H1 (cell line): Measurements from ENCODE around the gene S100A4. TPM values are rescaled to one million over a fixed set of nuclear protein-coding genes. Genes with fewer than 3 reads are reported as not detected.
"Not testable (repeated sequence)": the region's sequence is repeated elsewhere in the genome, so short reads cannot be mapped to it uniquely, and the experiment has no call there.

Source experiments
- CTCF ChIA-PET: fragments of 300-600 bp; sonication (Branson Sonifier 250); formaldehyde crosslinking; loops from one replicate; lab custom pipeline; 2021; ENCODE audit not compliant: partially characterized antibody; lab: Charles Lee
- POLR2A ChIA-PET: fragments of 300-600 bp; sonication (Branson Sonifier 250); formaldehyde crosslinking; loops from one replicate; lab custom pipeline; 2021; ENCODE audit warnings: inconsistent platforms; ENCODE audit not compliant: partially characterized antibody; lab: Charles Lee
- DNase-seq, 2 experiments: peaks; one replicate each; pipeline versions ENCODE4 v3.0.0 to v3.0.0-alpha.2; 2010 to 2022; ENCODE audit warnings: low spot score in 2 of 2, low read depth in 1 of 2, mixed read lengths in 1 of 2
- FAIRE-seq: peaks from 2 replicates; lab custom pipeline; 2011; peaks lifted over from hg19 to GRCh38; lab: Jason Lieb, UNC
- H2AFZ ChIP-seq: 2 replicates; pipeline ENCODE4 v1.8.1; 2012; ENCODE audit warnings: low read length, inconsistent platforms
- H2AK5ac ChIP-seq: 2 replicates; pipeline ENCODE4 v1.6.1; 2013; ENCODE audit warnings: low read depth, low read length
- H2BK120ac ChIP-seq: replicated peaks from 2 replicates; pipeline ENCODE3; 2013; ENCODE audit warnings: low read depth, low read length, inconsistent platforms
- H2BK12ac ChIP-seq: 2 replicates; pipeline ENCODE4 v1.6.1; 2013; ENCODE audit warnings: low read depth, low read length
- H2BK15ac ChIP-seq: 2 replicates; pipeline ENCODE4 v1.6.1; 2013; ENCODE audit warnings: low read length
- H2BK20ac ChIP-seq: 2 replicates; pipeline ENCODE4 v1.6.1; 2013; ENCODE audit warnings: low read length
- H2BK5ac ChIP-seq: 2 replicates; pipeline ENCODE4 v1.6.1; 2013; ENCODE audit warnings: low read depth, low read length
- H3K14ac ChIP-seq: 2 replicates; pipeline ENCODE4 v1.6.1; 2013; ENCODE audit warnings: inconsistent platforms; ENCODE audit not compliant: insufficient read length
- H3K18ac ChIP-seq: 2 replicates; pipeline ENCODE4 v1.6.1; 2013; ENCODE audit warnings: low read length; ENCODE audit errors: extremely low read depth
- H3K23ac ChIP-seq: 2 replicates; pipeline ENCODE4 v1.6.1; 2013; ENCODE audit warnings: inconsistent platforms; ENCODE audit not compliant: insufficient read length
- H3K23me2 ChIP-seq: 2 replicates; pipeline ENCODE4 v1.6.1; 2013; ENCODE audit warnings: low read depth, low read length
- H3K27ac ChIP-seq: 2 replicates; pipeline ENCODE4 v1.6.1; 2011; ENCODE audit warnings: low read depth, low read length, inconsistent platforms
- H3K27me3 ChIP-seq, 4 experiments: replicated peaks in 1 of 4; 1 replicate in 1 of 4; 2 replicates in 3 of 4; pipeline versions ENCODE4 v1.6.1 to v1.8.1; 2011 to 2013; ENCODE audit warnings: low read length in 3 of 4, mild to moderate bottlenecking in 3 of 4, inconsistent platforms in 2 of 4, mixed read lengths in 2 of 4, moderate library complexity in 1 of 4; ENCODE audit not compliant: control insufficient read depth in 3 of 4, insufficient read depth in 3 of 4; ENCODE audit errors: extremely low read depth in 1 of 4
- H3K36me3 ChIP-seq, 4 experiments: 2 replicates each; pipeline versions ENCODE4 v1.6.1 to v1.8.1; 2011 to 2013; ENCODE audit warnings: mild to moderate bottlenecking in 4 of 4, low read length in 3 of 4, moderate library complexity in 2 of 4, control low read depth in 1 of 4, inconsistent platforms in 1 of 4; ENCODE audit not compliant: insufficient read depth in 4 of 4, control insufficient read depth in 2 of 4
- H3K4ac ChIP-seq: replicated peaks from 2 replicates; pipeline ENCODE3; 2013; ENCODE audit warnings: low read length, low read depth, mixed read lengths, inconsistent platforms; ENCODE audit not compliant: insufficient read length
- H3K4me1 ChIP-seq, 4 experiments: replicated peaks in 1 of 4; 1 replicate in 1 of 4; 2 replicates in 3 of 4; pipeline versions ENCODE4 v1.6.1 to v1.8.1; 2011 to 2013; ENCODE audit warnings: low read length in 3 of 4, inconsistent platforms in 2 of 4, mixed read lengths in 1 of 4; ENCODE audit not compliant: insufficient read depth in 4 of 4, control insufficient read depth in 3 of 4
- H3K4me2 ChIP-seq, 2 experiments: 2 replicates each; pipeline versions ENCODE4 v1.6.1 to v1.8.1; 2011 to 2013; ENCODE audit warnings: low read depth in 2 of 2, low read length in 2 of 2, control low read depth in 1 of 2, inconsistent platforms in 1 of 2, mild to moderate bottlenecking in 1 of 2; ENCODE audit not compliant: insufficient read depth in 1 of 2
- H3K4me3 ChIP-seq, 4 experiments: fragments of 200-600, 300-600 bp in 1 of 4; sonication (generic), shearing (Covaris generic), sonication (Bioruptor Twin) in 1 of 4; 2 replicates each; pipeline versions ENCODE4 v1.5.1 to v1.8.1; 2011 to 2016; ENCODE audit warnings: low read length in 4 of 4, low read depth in 3 of 4, control low read depth in 2 of 4, inconsistent platforms in 2 of 4, mild to moderate bottlenecking in 2 of 4, mixed read lengths in 1 of 4, moderate library complexity in 1 of 4; ENCODE audit not compliant: insufficient read depth in 2 of 4; ENCODE audit errors: extremely low read depth in 1 of 4
- H3K56ac ChIP-seq: replicated peaks from 2 replicates; pipeline ENCODE3; 2013; ENCODE audit warnings: low read depth, mild to moderate bottlenecking, mixed read lengths, low read length, inconsistent platforms; ENCODE audit not compliant: insufficient read length
- H3K79me1 ChIP-seq: 2 replicates; pipeline ENCODE4 v1.6.1; 2013; ENCODE audit warnings: low read depth, low read length, control low read depth
- H3K79me2 ChIP-seq, 2 experiments: 2 replicates each; pipeline versions ENCODE4 v1.6.1 to v1.8.1; 2012 to 2013; ENCODE audit warnings: low read length in 2 of 2, mild to moderate bottlenecking in 2 of 2, inconsistent platforms in 1 of 2; ENCODE audit not compliant: insufficient read depth in 2 of 2, control insufficient read depth in 1 of 2
- H3K9ac ChIP-seq, 4 experiments: replicated peaks in 1 of 4; 1 replicate in 1 of 4; 2 replicates in 3 of 4; pipeline versions ENCODE4 v1.6.1 to v1.8.1; 2011 to 2013; ENCODE audit warnings: low read depth in 3 of 4, low read length in 3 of 4, control low read depth in 2 of 4, mild to moderate bottlenecking in 2 of 4, moderate library complexity in 2 of 4, inconsistent platforms in 1 of 4; ENCODE audit errors: extremely low read depth in 1 of 4
- H3K9me3 ChIP-seq, 2 experiments: 2 replicates each; pipeline versions ENCODE4 v1.6.1 to v1.8.1; 2012 to 2013; ENCODE audit warnings: mild to moderate bottlenecking in 2 of 2, moderate library complexity in 2 of 2, control low read depth in 1 of 2, inconsistent platforms in 1 of 2, low read depth in 1 of 2, low read length in 1 of 2, mixed read lengths in 1 of 2; ENCODE audit not compliant: insufficient read depth in 2 of 2
- H4K20me1 ChIP-seq, 2 experiments: replicated peaks in 1 of 2; 2 replicates each; pipeline versions ENCODE3 to v1.8.1; 2011 to 2013; ENCODE audit warnings: inconsistent platforms in 2 of 2, low read length in 2 of 2, mild to moderate bottlenecking in 1 of 2; ENCODE audit not compliant: insufficient read depth in 2 of 2, control insufficient read depth in 1 of 2
- H4K5ac ChIP-seq: 2 replicates; pipeline ENCODE4 v1.6.1; 2013; ENCODE audit warnings: low read length, low read depth, mixed read lengths, inconsistent platforms; ENCODE audit not compliant: insufficient read length
- H4K8ac ChIP-seq: 2 replicates; pipeline ENCODE4 v1.8.0; 2013; ENCODE audit warnings: mild to moderate bottlenecking, moderate library complexity, low read length, inconsistent platforms; ENCODE audit not compliant: insufficient read depth; ENCODE audit errors: extremely low read depth
- H4K91ac ChIP-seq: replicated peaks from 2 replicates; pipeline ENCODE3; 2013; ENCODE audit warnings: low read length, mixed read lengths, inconsistent platforms; ENCODE audit not compliant: insufficient read length
- WGBS, 2 experiments: shearing (Covaris generic) in 1 of 2; methylation state at CpG; one replicate each; pipeline versions ENCODE4 v1.1.6 to v1.1.7; 2013 to 2015; ENCODE audit warnings: low lambda C conversion rate in 2 of 2, mixed read lengths in 2 of 2, inconsistent platforms in 1 of 2, low coverage in 1 of 2, missing lambda C conversion rate in 1 of 2; ENCODE audit not compliant: insufficient replicate concordance in 2 of 2, insufficient coverage in 1 of 2, insufficient read length in 1 of 2; ENCODE audit errors: extremely low coverage in 1 of 2, missing lambda C conversion rate in 1 of 2; 5-methylcytosine and 5-hydroxymethylcytosine counted together
- polyA plus RNA-seq, 7 experiments: library from polyadenylated mRNA; depleted of rRNA in 3 of 7; stranded (reverse) in 5 of 7; unstranded in 2 of 7; fragments of >200 nt in 5 of 7; fragments of 200-250 nt in 2 of 7; gene quantifications; 1 replicate in 5 of 7; 2 replicates in 1 of 7; 4 replicates in 1 of 7; pipeline versions ENCODE4 v1.2.1 to v1.2.3, GENCODE V29; 2011 to 2013; ENCODE audit warnings: missing spikeins in 2 of 7, mixed read lengths in 2 of 7
- total RNA-seq: library from RNA; stranded (reverse); fragmentation: NEBNext Ultra II Directional; extraction: Animal tissue kit (Norgen Biotek cat#: 25700); gene quantifications from 2 replicates; pipeline ENCODE4 v1.2.1, GENCODE V29; 2021

Gene S100A4
- total and polyA plus RNA-seq, 2 of the 8 experiments (the other 6 are each of a cell fraction or from before 2014, with no cell fraction given), result 36.3 to 85.4 TPM

- not testable (repeated sequence) for H3K4me3 ChIP-seq, FAIRE-seq, H3K9me3 ChIP-seq, H2BK20ac ChIP-seq, H3K36me3 ChIP-seq, H3K4me2 ChIP-seq, H3K23ac ChIP-seq, DNase-seq, H4K20me1 ChIP-seq, H3K27me3 ChIP-seq, H3K18ac ChIP-seq, H3K79me1 ChIP-seq, H2AFZ ChIP-seq, H4K91ac ChIP-seq, H3K4ac ChIP-seq, H2BK15ac ChIP-seq, H2BK120ac ChIP-seq, H2AK5ac ChIP-seq, H3K23me2 ChIP-seq, H2BK12ac ChIP-seq, H3K27ac ChIP-seq, H3K9ac ChIP-seq, H3K56ac ChIP-seq, H4K5ac ChIP-seq, H3K14ac ChIP-seq, H3K79me2 ChIP-seq, H4K8ac ChIP-seq, H2BK5ac ChIP-seq
- CTCF ChIA-PET, result interaction anchor here (1.2 to 5.9 kb wide), 13 partner anchors 9 to 210 kb away, joined by 4 to 55 read pairs (median 5); partner anchors contain the start of genes S100A13, S100A14 and S100A6
- POLR2A ChIA-PET, result interaction anchor here (1.0 kb wide), 2 partner anchors 10 to 37 kb away, joined by 3 read pairs; no protein-coding TSS in a partner anchor
- H3K4me1 ChIP-seq, result peaks cover 4 to 14% (median 12%) of the 10 kb centered on the region in 4 experiments
- 89% methylated on average over 3 of the region's 3 CpGs; no CpG with 5 or more reads in 1 of the 2 experiments for WGBS, 2 experiments
These were observed 16.4 kb upstream of the S100A4 start for GRCh38 chr1:153562021-153562420.
